Activated CD4-positive, alpha-beta T cell treated with anti-CD3 and anti-CD28 coated beads, Interleukin-2, amount 50 U/mL, for 1 hour (primary cell): ENCODE measurements around the gene LMO2.
"Not testable (repeated sequence)": the region's sequence is repeated elsewhere in the genome, so short reads cannot be mapped to it uniquely, and the experiment has no call there.

Experiments
- DNase-seq: peaks from one replicate; pipeline ENCODE4 v3.0.0-alpha.2; 2020

LMO2 gene

DNA sequence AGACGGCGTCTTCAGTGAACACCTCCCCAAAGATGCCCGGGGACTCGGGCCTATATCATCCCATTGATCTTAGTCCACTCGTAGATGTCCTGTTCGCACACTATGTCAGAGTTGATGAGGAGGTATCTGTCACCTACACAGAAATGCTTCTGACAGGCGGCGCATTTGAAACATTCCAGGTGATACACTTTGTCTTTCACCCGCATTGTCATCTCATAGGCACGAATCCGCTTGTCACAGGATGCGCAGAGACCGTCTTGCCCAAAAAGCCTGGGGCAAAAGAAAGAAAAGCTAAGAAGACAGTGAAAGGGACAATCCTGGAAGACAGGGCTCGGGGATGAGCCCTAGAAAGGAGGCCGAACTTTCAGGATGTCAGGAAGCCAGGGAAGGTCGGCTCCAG lies 32.6 kb downstream of the LMO2 start:
- DNase-seq: no peak

GRCh38 chr11:33857933-33858371 lies 33.9 kb downstream of the LMO2 start:
- DNase-seq: peak; percentile 71

DNA sequence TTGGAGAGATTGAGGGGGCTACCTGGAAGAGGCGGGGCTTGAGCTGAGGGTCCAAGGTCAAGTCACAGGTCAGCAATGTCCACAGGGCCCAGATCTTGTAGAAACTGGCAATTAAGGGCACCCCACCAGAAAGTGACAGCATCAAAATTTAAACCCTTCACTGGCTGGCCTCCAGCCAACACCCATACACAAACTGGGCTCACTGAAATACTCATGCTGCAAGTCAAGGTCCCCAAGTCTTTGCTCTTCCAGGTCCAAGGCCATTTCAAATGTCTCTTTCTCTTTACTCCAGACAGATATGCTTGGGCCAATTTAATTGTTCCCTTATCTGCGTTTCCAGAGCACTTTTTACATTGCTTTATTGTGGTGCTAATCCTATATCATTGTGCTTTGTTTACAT lies 36.4 kb downstream of the LMO2 start:
- DNase-seq: no peak

DNA sequence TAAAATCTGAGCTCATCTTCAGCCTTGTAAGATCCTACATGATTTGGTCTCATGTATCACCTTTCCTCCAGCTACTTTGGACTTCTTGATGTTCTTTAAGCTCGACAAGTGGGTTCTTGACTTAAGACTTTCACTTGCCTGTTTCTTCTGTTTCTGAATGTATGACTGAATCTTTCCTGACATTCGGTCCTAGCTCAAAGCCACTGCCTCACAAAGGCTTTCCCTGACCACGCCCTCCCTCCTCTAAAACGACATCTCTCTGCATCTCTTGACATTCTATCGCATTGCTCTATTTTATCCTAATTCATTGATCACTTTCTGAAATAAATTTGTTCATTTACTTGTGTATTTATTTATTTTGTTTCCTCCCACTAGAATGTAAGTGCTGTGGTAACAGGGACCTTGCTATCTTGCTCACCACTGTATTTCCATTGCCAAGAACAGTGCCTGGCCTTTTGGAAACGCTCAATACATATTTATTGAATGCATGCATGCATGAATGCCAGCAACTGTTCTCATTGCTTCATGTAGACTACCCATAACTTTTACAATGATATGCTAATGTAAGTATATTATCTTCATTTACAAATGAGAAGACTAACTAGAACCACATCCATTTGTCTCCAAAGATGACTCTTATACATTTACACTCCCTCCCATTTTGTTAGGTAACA lies 43.0 kb downstream of the LMO2 start:
- no peak for DNase-seq

GRCh38 chr11:33847251-33847650 lies 44.6 kb downstream of the LMO2 start:
- DNase-seq: no peak

- no peak for DNase-seq
Observed at GRCh38 chr11:33844236-33844635, 47.6 kb downstream of the LMO2 start.

DNA sequence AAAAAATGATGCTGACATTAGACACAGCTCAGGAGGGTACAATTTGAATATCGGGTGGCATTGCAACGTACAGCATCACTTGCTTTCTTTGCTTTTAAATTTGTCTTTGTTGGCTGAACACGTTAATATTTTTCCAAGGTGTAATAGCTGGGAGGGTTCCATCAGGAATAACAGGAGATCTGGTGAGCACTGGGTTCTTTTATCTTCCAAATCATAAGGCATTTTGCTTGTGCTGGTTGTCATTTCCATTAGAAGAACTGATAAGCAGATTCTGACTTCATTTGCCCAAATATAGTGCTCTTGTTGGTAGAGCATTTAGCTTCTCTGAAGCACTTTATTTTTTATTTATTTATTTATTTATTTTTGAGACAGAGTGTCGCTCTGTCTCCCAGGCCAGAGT lies 48.9 kb downstream of the LMO2 start:
- no peak for DNase-seq

- no peak for DNase-seq
Observed at GRCh38 chr11:33842236-33842915, 49.5 kb downstream of the LMO2 start.

GRCh38 chr11:33838234-33838633 lies 53.6 kb downstream of the LMO2 start:
- not testable (repeated sequence) for DNase-seq

GRCh38 chr11:33837334-33837733 lies 54.5 kb downstream of the LMO2 start:
- DNase-seq: not testable (repeated sequence)

- no peak for DNase-seq
Observed at GRCh38 chr11:33835143-33835878, 56.6 kb downstream of the LMO2 start.

DNA sequence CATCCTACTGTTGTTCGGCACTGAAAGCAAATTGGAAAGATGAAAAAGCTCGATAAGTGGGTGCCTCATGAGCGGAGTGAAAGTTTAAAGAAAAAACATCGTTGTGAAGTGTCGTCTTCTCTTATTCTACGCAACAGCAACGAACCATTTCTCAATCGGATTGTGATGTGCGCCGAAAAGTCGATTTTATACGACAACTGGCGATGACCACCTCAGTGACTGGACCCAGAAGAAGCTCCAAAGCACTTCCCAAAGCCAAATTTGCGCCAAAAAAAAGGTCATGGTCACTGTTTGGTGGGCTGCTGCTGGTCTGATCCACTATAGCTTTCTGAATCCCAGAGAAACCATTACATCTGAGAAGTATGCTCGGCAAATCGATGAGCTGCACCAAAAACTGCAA lies 59.2 kb downstream of the LMO2 start:
- DNase-seq: no peak

- DNase-seq: no peak
Observed at GRCh38 chr11:33830903-33831648, 60.8 kb downstream of the LMO2 start.

GRCh38 chr11:33829430-33830141 lies 62.3 kb downstream of the LMO2 start:
- peak; percentile 55 for DNase-seq

DNA sequence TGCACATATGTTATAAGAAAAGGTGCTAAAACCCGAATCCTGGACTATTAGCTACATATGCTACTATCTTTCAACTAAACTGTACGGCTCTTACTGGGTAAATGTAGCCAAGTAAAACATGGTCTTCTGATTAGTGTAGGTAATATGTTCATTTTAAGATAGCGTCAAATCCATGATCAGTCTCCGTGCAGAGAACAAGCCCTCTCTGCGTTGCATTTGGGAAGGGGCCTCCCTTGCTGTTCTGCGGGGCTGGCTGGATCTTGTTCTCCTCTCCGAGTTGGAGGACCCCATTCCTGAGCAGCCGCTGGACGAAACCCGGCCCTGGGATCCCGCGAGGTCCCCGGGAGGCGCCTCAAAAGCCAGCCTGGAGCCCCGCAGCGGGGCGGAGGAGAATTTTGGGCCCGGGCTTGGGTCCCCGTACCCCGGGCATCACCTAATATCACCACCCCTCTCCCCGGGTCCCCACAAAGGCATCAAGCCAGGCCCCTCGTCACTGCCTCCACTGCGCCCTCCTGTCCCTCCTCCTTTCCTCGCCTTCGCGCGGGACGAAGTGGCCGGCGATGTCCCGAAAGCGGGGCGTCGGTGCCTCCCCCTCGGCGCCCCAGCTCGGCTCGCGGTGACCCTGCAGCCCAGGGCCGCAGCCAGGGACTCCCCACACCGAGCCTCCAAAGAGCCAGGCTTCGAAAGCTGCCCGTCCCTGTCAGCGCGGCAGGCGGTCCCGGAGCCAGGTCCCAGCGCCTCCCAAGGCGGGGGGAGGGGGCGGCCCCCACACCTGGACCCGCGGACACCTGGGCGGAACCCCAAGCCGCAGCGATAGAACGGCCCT lies 63.1 kb downstream of the LMO2 start:
- no peak for DNase-seq

DNA sequence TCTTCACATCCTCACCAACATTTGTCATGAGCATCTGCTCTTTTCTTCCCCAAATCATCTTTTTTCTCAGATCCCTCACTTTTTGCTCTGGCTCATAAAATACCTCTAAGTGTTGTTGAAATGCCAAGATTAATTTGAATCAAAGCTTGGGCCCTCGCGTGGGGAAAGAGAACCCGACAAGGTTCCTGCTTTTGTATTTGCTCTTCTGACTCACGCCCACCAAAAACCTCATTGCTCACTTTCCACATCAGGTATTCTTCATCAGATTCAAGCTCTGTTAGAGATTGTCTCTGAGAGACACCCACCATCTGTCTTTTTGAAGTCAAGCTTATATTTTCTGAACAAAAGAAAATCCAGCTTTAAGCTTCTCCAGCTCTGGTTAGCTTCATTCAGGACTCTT lies 64.7 kb downstream of the LMO2 start:
- no peak for DNase-seq

- DNase-seq: no peak
Observed at GRCh38 chr11:33825854-33826560, 65.9 kb downstream of the LMO2 start.

DNA sequence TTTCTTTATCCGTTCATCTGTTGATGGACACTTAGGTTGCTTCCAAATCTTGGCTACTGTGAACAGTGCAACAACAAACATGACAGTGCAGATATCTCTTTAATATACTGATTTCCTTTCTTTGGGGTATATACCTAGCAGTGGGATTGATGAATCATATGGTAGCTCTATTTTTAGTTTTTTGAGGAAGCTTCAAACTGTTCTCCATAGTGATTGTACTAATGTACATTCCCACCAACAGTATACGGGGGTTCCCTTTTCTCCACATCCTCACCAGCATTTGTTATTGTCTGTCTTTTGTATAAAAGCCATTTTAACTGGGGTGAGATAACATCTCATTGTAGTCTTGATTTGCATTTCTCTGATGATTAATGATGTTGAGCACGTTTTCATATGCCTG lies 68.9 kb downstream of the LMO2 start:
- DNase-seq: not testable (repeated sequence)

DNA sequence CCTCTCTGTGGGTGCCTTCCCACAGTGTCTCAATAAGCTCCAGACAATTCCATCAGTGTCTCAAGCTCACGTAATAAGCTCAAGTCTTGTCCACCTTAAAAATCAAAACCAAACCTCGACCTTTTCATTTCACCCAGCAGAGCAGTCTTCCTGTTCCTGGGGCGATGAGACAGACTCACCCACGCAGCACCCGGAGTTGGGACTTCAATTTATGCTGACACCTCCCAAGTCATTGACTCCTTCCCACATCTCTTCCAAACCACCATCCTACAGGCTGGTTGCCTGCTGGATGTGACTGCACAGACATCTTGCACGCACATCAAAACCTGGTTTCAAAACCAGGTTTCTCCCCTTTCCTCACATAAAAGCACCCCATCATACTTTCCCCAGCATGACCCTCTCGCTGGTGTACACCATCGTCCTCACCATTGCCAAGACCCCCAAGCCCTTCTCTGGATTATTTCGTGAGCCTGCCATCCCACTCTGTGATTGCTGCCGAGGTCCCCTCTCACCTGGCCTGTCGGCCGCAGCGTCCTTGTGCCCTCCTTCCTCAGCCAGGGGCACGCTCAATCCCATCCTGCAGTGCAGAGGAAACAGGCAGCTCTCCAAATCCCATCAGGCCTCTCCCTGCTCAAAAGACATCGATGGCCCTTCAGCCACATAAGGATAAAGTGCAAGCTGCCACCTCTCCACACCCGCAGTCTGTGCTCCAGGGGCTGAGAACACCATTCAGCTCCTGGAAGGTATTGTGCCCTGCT lies 72.4 kb downstream of the LMO2 start:
- no peak for DNase-seq
